ENCODE results near the gene ABI3BP.

DNA sequence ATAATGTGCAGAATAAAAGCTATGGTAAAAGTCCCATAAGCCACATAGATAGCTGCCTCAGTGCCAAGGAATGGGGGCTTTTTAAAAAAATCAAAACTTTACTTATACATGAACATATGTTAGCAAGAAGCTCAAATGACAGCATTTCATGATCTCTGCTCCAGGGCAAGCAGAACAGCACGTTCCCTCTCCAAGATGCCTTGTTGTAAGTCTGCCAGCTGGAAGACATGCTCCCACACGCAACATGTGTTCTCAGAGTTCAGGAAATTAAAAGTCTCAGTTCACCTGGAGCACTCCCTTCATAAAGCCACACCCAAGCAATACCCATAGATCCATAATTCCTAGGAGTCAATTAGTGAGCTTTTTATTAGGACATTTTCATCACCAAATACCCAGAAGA, 52.2 kb downstream of the ABI3BP start:
- TF ChIP-seq, protein P1, sequence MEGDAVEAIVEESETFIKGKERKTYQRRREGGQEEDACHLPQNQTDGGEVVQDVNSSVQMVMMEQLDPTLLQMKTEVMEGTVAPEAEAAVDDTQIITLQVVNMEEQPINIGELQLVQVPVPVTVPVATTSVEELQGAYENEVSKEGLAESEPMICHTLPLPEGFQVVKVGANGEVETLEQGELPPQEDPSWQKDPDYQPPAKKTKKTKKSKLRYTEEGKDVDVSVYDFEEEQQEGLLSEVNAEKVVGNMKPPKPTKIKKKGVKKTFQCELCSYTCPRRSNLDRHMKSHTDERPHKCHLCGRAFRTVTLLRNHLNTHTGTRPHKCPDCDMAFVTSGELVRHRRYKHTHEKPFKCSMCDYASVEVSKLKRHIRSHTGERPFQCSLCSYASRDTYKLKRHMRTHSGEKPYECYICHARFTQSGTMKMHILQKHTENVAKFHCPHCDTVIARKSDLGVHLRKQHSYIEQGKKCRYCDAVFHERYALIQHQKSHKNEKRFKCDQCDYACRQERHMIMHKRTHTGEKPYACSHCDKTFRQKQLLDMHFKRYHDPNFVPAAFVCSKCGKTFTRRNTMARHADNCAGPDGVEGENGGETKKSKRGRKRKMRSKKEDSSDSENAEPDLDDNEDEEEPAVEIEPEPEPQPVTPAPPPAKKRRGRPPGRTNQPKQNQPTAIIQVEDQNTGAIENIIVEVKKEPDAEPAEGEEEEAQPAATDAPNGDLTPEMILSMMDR (IDR thresholded peaks at IDR 0.05) = no peak
- TF ChIP-seq POLR2A (IDR thresholded peaks at IDR 0.05) = no peak
- TF ChIP-seq POLR2AphosphoS5 (IDR thresholded peaks at IDR 0.05; ENCODE audit: insufficient read depth in 1 of 2, low read depth in 1 of 2) = peak in 1 of 2 donors; percentile 60

Measured in vagina (tissue), 2 donors.